Neuronal stem cell (in vitro differentiated cells): ENCODE measurements around the gene SUPT4H1.

Experiments used
- DNase-seq: peaks from one replicate; pipeline ENCODE4 v3.0.0-alpha.2; 2013; ENCODE audit warnings: low spot score
- H2AFZ ChIP-seq: one replicate; pipeline ENCODE4 v1.6.1; 2013; ENCODE audit warnings: mild to moderate bottlenecking, low read length, inconsistent platforms
- H2AK5ac ChIP-seq: 2 replicates; pipeline ENCODE4 v1.6.1; 2013; ENCODE audit warnings: low read depth, mild to moderate bottlenecking, inconsistent platforms, low read length, moderate library complexity, mixed read lengths
- H2BK120ac ChIP-seq: 2 replicates; pipeline ENCODE4 v1.6.1; 2013; ENCODE audit warnings: low read depth, mild to moderate bottlenecking, inconsistent platforms, low read length, moderate library complexity, mixed read lengths
- H2BK12ac ChIP-seq: one replicate; pipeline ENCODE4 v1.6.1; 2013; ENCODE audit warnings: low read length, inconsistent platforms
- H2BK15ac ChIP-seq: 2 replicates; pipeline ENCODE4 v1.6.1; 2013; ENCODE audit warnings: mild to moderate bottlenecking, low read length, inconsistent platforms, mixed read lengths
- H2BK5ac ChIP-seq: one replicate; pipeline ENCODE4 v1.6.1; 2013; ENCODE audit warnings: inconsistent platforms, mild to moderate bottlenecking, low read length, moderate library complexity
- H3K14ac ChIP-seq: one replicate; pipeline ENCODE4 v1.6.1; 2013; ENCODE audit warnings: low read length, inconsistent platforms
- H3K18ac ChIP-seq: 2 replicates; pipeline ENCODE4 v1.6.1; 2013; ENCODE audit warnings: low read length, inconsistent platforms
- H3K23ac ChIP-seq: 2 replicates; pipeline ENCODE4 v1.6.1; 2013; ENCODE audit warnings: low read depth, mild to moderate bottlenecking, mixed read lengths, low read length, inconsistent platforms; ENCODE audit not compliant: poor library complexity
- H3K27ac ChIP-seq: replicated peaks from 3 replicates; pipeline ENCODE4 v1.5.1; 2013; ENCODE audit warnings: low read length, inconsistent platforms
- H3K27me3 ChIP-seq, 3 experiments: 2 replicates each; pipeline ENCODE4 v1.6.1; 2013; ENCODE audit warnings: low read length in 3 of 3, mild to moderate bottlenecking in 2 of 3, inconsistent platforms in 1 of 3, low read depth in 1 of 3, mixed read lengths in 1 of 3, moderate library complexity in 1 of 3; ENCODE audit not compliant: control insufficient read depth in 3 of 3, insufficient read depth in 3 of 3
- H3K36me3 ChIP-seq, 2 donors: replicated peaks in 1 of 2; 2 replicates each; pipeline ENCODE4 v1.6.1; 2013; ENCODE audit warnings: low read length in 2 of 2; ENCODE audit not compliant: control insufficient read depth in 2 of 2, insufficient read depth in 2 of 2
- H3K4ac ChIP-seq: 2 replicates; pipeline ENCODE4 v1.6.1; 2013; ENCODE audit warnings: inconsistent platforms, mild to moderate bottlenecking, low read length, moderate library complexity
- H3K4me1 ChIP-seq, 2 donors: 1 replicate in 1 of 2; 2 replicates in 1 of 2; pipeline ENCODE4 v1.6.1; 2013; ENCODE audit warnings: low read length in 2 of 2, low read depth in 1 of 2; ENCODE audit not compliant: control insufficient read depth in 2 of 2, insufficient read depth in 1 of 2
- H3K4me2 ChIP-seq: one replicate; pipeline ENCODE4 v1.6.1; 2013; ENCODE audit warnings: mild to moderate bottlenecking, low read length, inconsistent platforms; ENCODE audit not compliant: insufficient read depth, poor library complexity, severe bottlenecking
- H3K4me3 ChIP-seq, 2 donors: 2 replicates each; pipeline ENCODE4 v1.5.1; 2013; ENCODE audit warnings: low read length in 2 of 2, mild to moderate bottlenecking in 2 of 2, inconsistent platforms in 1 of 2, moderate library complexity in 1 of 2
- H3K79me1 ChIP-seq: one replicate; pipeline ENCODE4 v1.6.1; 2013; ENCODE audit warnings: low read depth, mild to moderate bottlenecking, inconsistent platforms, low read length, moderate library complexity
- H3K9ac ChIP-seq: one replicate; pipeline ENCODE4 v1.6.1; 2013; ENCODE audit warnings: mild to moderate bottlenecking, low read depth, low read length, inconsistent platforms; ENCODE audit not compliant: poor library complexity
- H3K9me3 ChIP-seq, 2 donors: replicated peaks in 1 of 2; 2 replicates each; pipeline versions ENCODE3 to v1.6.1; 2013; ENCODE audit warnings: low read length in 2 of 2, mild to moderate bottlenecking in 2 of 2, inconsistent platforms in 1 of 2, low read depth in 1 of 2, mixed read lengths in 1 of 2, moderate library complexity in 1 of 2; ENCODE audit not compliant: control insufficient read depth in 2 of 2, insufficient read depth in 1 of 2
- H4K8ac ChIP-seq: one replicate; pipeline ENCODE4 v1.6.1; 2013; ENCODE audit warnings: low read depth, mild to moderate bottlenecking, inconsistent platforms, low read length, moderate library complexity
- H4K91ac ChIP-seq: one replicate; pipeline ENCODE4 v1.6.1; 2013; ENCODE audit warnings: low read length, low read depth, mild to moderate bottlenecking, inconsistent platforms; ENCODE audit not compliant: poor library complexity
- WGBS, 2 donors: extraction: QIAGEN DNeasy Blood & Tissue Kit; methylation state at CpG; one replicate each; pipeline ENCODE4 v1.1.7; 2013; ENCODE audit warnings: missing lambda C conversion rate in 2 of 2, mixed read lengths in 1 of 2; ENCODE audit not compliant: insufficient read length in 2 of 2, insufficient replicate concordance in 1 of 2; ENCODE audit errors: extremely low coverage in 2 of 2; 5-methylcytosine and 5-hydroxymethylcytosine counted together

SUPT4H1 gene

GRCh38 chr17:58370309-58370708 is 18.3 kb upstream of the SUPT4H1 start:
- DNase-seq: no peak
- Histone ChIP-seq H3K9me3 (no peaks in the 10 kb centered on the region), H4K91ac (no peak overlapping the region), H3K4me3 (no peak overlapping the region), H2AK5ac (no peak overlapping the region), H3K9ac (no peak overlapping the region), H3K23ac (no peak overlapping the region), H3K79me1 (no peaks in the 10 kb centered on the region), H3K14ac (no peak overlapping the region), H3K18ac (no peak overlapping the region), H2BK12ac (no peak overlapping the region), H3K27me3 (peaks cover 0 to 6% (median 0%) of the 10 kb centered on the region in 3 experiments), H4K8ac (no peak overlapping the region), H2AFZ (no peak overlapping the region), H2BK15ac (no peak overlapping the region), H2BK5ac (no peak overlapping the region), H3K4me2 (no peak overlapping the region), H3K4me1 (peaks cover 0 to 4% of the 10 kb centered on the region in 2 donors), H2BK120ac (no peak overlapping the region), H3K36me3 (no peaks in the 10 kb centered on the region), H3K4ac (no peak overlapping the region), H3K27ac (no peak overlapping the region)
- no CpG with 5 or more reads among the region's 5 CpGs for WGBS, 2 donors

DNA sequence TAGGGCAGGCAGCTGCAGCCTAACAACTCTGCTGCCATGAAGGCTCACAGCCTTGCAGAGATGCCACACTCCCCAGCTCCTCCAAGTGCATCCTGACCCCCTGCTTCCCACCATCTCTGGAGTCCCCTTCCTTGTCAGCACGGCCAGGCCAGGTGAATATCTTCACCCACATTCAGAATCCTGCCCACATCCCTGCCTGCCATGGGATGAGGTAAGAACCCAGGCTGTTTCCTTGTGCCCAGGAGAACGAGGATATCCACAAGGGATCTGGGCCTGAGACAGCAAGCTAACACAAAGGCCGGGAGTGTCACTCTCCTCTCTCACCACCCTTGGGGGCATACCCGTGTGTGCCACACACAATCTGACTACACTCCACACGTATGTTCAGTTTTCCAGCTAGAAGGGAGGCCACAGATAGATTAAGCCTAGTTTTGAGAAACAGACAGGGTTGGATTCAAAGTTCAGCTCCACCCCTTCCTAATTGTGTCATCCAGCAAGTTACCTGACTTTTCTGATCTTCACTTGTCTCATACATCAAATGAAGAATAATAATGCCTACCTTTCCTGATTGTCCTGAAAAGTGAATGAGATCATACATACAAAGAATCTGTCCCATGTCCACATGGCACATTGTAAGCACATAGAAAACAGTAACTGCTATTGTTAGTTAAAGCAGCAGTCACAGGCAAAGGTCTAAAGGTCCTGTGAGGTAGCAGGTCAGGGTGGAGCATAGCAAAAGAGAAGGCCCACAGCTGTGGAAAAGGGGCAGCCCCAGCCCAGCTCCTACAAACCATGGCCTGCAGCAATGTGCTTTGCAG is 17.4 kb upstream of the SUPT4H1 start:
- Histone ChIP-seq H2BK5ac (no peak overlapping the region), H3K4me3 (no peak overlapping the region), H2AFZ (no peak overlapping the region), H3K4me2 (no peak overlapping the region), H3K27ac (no peak overlapping the region), H3K36me3 (no peaks in the 10 kb centered on the region), H2BK12ac (no peak overlapping the region), H2AK5ac (no peak overlapping the region), H2BK15ac (no peak overlapping the region), H3K14ac (no peak overlapping the region), H4K8ac (peak overlapping the region; percentile 44), H3K4ac (no peak overlapping the region), H3K4me1 (peaks cover 4 to 11% of the 10 kb centered on the region in 2 donors), H2BK120ac (no peak overlapping the region), H3K23ac (no peak overlapping the region), H3K9ac (peak overlapping the region; percentile 79), H4K91ac (no peak overlapping the region), H3K18ac (no peak overlapping the region), H3K27me3 (peaks cover 0 to 6% (median 0%) of the 10 kb centered on the region in 3 experiments), H3K9me3 (no peaks in the 10 kb centered on the region), H3K79me1 (no peaks in the 10 kb centered on the region)
- no CpG with 5 or more reads among the region's 5 CpGs for WGBS, 2 donors
- no peak for DNase-seq

- Histone ChIP-seq H3K9me3 (no peaks in the 10 kb centered on the region), H3K27me3 (peaks cover 0 to 6% (median 0%) of the 10 kb centered on the region in 3 experiments), H3K79me1 (no peaks in the 10 kb centered on the region), H3K18ac (no peak overlapping the region), H3K23ac (no peak overlapping the region), H3K4me1 (peaks cover 7 to 17% of the 10 kb centered on the region in 2 donors), H4K8ac (no peak overlapping the region), H3K4me3 (no peak overlapping the region), H2AFZ (no peak overlapping the region), H3K14ac (no peak overlapping the region), H3K36me3 (no peaks in the 10 kb centered on the region), H3K9ac (no peak overlapping the region), H3K4me2 (no peak overlapping the region), H2BK15ac (no peak overlapping the region), H2BK120ac (no peak overlapping the region), H2BK5ac (no peak overlapping the region), H2AK5ac (no peak overlapping the region), H2BK12ac (no peak overlapping the region), H3K4ac (no peak overlapping the region), H3K27ac (no peak overlapping the region), H4K91ac (no peak overlapping the region)
- no peak for DNase-seq
- WGBS, 2 donors: no CpG with 5 or more reads among the region's 3 CpGs
Observed at GRCh38 chr17:58368860-58369213, 16.8 kb upstream of the SUPT4H1 start.

- Histone ChIP-seq H3K79me1 (no peaks in the 10 kb centered on the region), H4K91ac (no peak overlapping the region), H4K8ac (no peak overlapping the region), H2AK5ac (no peak overlapping the region), H2BK120ac (no peak overlapping the region), H3K9me3 (no peaks in the 10 kb centered on the region), H3K4me1 (peaks cover 7 to 17% of the 10 kb centered on the region in 2 donors), H3K36me3 (no peaks in the 10 kb centered on the region), H3K4me2 (no peak overlapping the region), H3K4ac (no peak overlapping the region), H3K4me3 (no peak overlapping the region), H2AFZ (no peak overlapping the region), H3K14ac (no peak overlapping the region), H2BK5ac (no peak overlapping the region), H3K18ac (no peak overlapping the region), H3K9ac (no peak overlapping the region), H3K27ac (no peak overlapping the region), H3K27me3 (peaks cover 0 to 6% (median 0%) of the 10 kb centered on the region in 3 experiments), H3K23ac (no peak overlapping the region), H2BK12ac (no peak overlapping the region), H2BK15ac (no peak overlapping the region)
- no peak for DNase-seq
- WGBS, 2 donors: no CpG with 5 or more reads among the region's 3 CpGs
Observed at GRCh38 chr17:58367461-58367860, 15.5 kb upstream of the SUPT4H1 start.
